ENCODE measurements around the gene AK5. TPM values are rescaled to one million over a fixed set of nuclear protein-coding genes. Genes with fewer than 3 reads are reported as not detected.

The AK5 gene
- total RNA-seq, 2 experiments from 2014 or later, result 0.65 to 0.86 TPM

- H3K4me1 Mint-ChIP-seq, result no peaks in the 10 kb centered on the region
- H3K36me3 Mint-ChIP-seq (ENCODE audit: low read depth), result no peaks in the 10 kb centered on the region
- ChIA-PET POLR2A (no interaction called here), CTCF (no interaction called here)
- no peaks in the 10 kb centered on the region for H3K9me3 Mint-ChIP-seq
- peaks cover 3% of the 10 kb centered on the region for H3K27me3 Mint-ChIP-seq
- no peak overlapping the region for H3K4me3 Mint-ChIP-seq
- no peak overlapping the region for H3K27ac Mint-ChIP-seq
- DNase-seq, result no peak
These were observed 265.1 kb downstream of the AK5 start for GRCh38 chr1:77546890-77547289.

GRCh38 chr1:77548285-77548684 lies 266.5 kb downstream of the AK5 start:
- Mint-ChIP-seq H3K4me3 (no peak overlapping the region), H3K27ac (no peak overlapping the region), H3K36me3 (ENCODE audit: low read depth) (no peaks in the 10 kb centered on the region), H3K4me1 (no peaks in the 10 kb centered on the region), H3K27me3 (peaks cover 3% of the 10 kb centered on the region), H3K9me3 (no peaks in the 10 kb centered on the region)
- CTCF ChIA-PET, result no interaction called here
- DNase-seq, result no peak
- POLR2A ChIA-PET, result no interaction called here

- Mint-ChIP-seq H3K27ac (no peak overlapping the region), H3K4me3 (no peak overlapping the region), H3K27me3 (peaks cover 3% of the 10 kb centered on the region), H3K4me1 (no peaks in the 10 kb centered on the region), H3K9me3 (no peaks in the 10 kb centered on the region), H3K36me3 (ENCODE audit: low read depth) (no peaks in the 10 kb centered on the region)
- ChIA-PET POLR2A (interaction anchor here (0.6 kb wide), 1 partner anchor 10 kb away, joined by 3 read pairs; no protein-coding TSS in a partner anchor), CTCF (interaction anchor here (1.2 kb wide), 1 partner anchor 11 kb away, joined by 3 read pairs; no protein-coding TSS in a partner anchor)
- DNase-seq, result no peak
These were observed 268.3 kb downstream of the AK5 start for GRCh38 chr1:77550135-77550534.

GRCh38 chr1:77552626-77553025 lies 270.8 kb downstream of the AK5 start:
- no peak for DNase-seq
- ChIA-PET POLR2A (no interaction called here), CTCF (no interaction called here)
- Mint-ChIP-seq H3K27ac (no peak overlapping the region), H3K27me3 (peaks cover 3% of the 10 kb centered on the region), H3K9me3 (no peaks in the 10 kb centered on the region), H3K4me1 (peaks cover 2% of the 10 kb centered on the region), H3K36me3 (ENCODE audit: low read depth) (no peaks in the 10 kb centered on the region), H3K4me3 (no peak overlapping the region)

GRCh38 chr1:77553568-77554291 lies 271.9 kb downstream of the AK5 start:
- Mint-ChIP-seq H3K4me3 (no peak overlapping the region), H3K36me3 (ENCODE audit: low read depth) (no peaks in the 10 kb centered on the region), H3K4me1 (peaks cover 2% of the 10 kb centered on the region), H3K9me3 (no peaks in the 10 kb centered on the region), H3K27ac (no peak overlapping the region), H3K27me3 (peaks cover 3% of the 10 kb centered on the region)
- ChIA-PET POLR2A (no interaction called here), CTCF (no interaction called here)
- DNase-seq, result no peak

GRCh38 chr1:77556045-77556444 lies 274.2 kb downstream of the AK5 start:
- peaks cover 2% of the 10 kb centered on the region for H3K27me3 Mint-ChIP-seq
- no peaks in the 10 kb centered on the region for H3K9me3 Mint-ChIP-seq
- peaks cover 2% of the 10 kb centered on the region for H3K4me1 Mint-ChIP-seq
- no peak for DNase-seq
- H3K4me3 Mint-ChIP-seq, result no peak overlapping the region
- H3K36me3 Mint-ChIP-seq (ENCODE audit: low read depth), result peaks cover 4% of the 10 kb centered on the region
- ChIA-PET POLR2A (no interaction called here), CTCF (no interaction called here)
- no peak overlapping the region for H3K27ac Mint-ChIP-seq

- POLR2A ChIA-PET, result interaction anchor here (0.7 kb wide), 1 partner anchor 178 kb away, joined by 3 read pairs; no protein-coding TSS in a partner anchor
- Mint-ChIP-seq H3K27ac (no peak overlapping the region), H3K9me3 (no peaks in the 10 kb centered on the region), H3K27me3 (no peaks in the 10 kb centered on the region), H3K4me3 (no peak overlapping the region), H3K36me3 (ENCODE audit: low read depth) (peaks cover 9% of the 10 kb centered on the region), H3K4me1 (peaks cover 2% of the 10 kb centered on the region)
- no peak for DNase-seq
- CTCF ChIA-PET, result no interaction called here
These were observed 275.2 kb downstream of the AK5 start for GRCh38 chr1:77557053-77557452.

- POLR2A ChIA-PET, result interaction anchor here (1.1 kb wide), 1 partner anchor 19 kb away, joined by 3 read pairs; no protein-coding TSS in a partner anchor
- no peaks in the 10 kb centered on the region for H3K27me3 Mint-ChIP-seq
- DNase-seq, result no peak
- no peak overlapping the region for H3K4me3 Mint-ChIP-seq
- peaks cover 2% of the 10 kb centered on the region for H3K4me1 Mint-ChIP-seq
- H3K9me3 Mint-ChIP-seq, result no peaks in the 10 kb centered on the region
- H3K27ac Mint-ChIP-seq, result no peak overlapping the region
- CTCF ChIA-PET, result no interaction called here
- peaks cover 9% of the 10 kb centered on the region for H3K36me3 Mint-ChIP-seq (ENCODE audit: low read depth)
These were observed 276.9 kb downstream of the AK5 start for GRCh38 chr1:77558591-77559164.

GRCh38 chr1:77560741-77561140 lies 278.9 kb downstream of the AK5 start:
- CTCF ChIA-PET, result no interaction called here

GRCh38 chr1:77562596-77563150 lies 280.9 kb downstream of the AK5 start:
- CTCF ChIA-PET, result interaction anchor here (0.5 kb wide), 1 partner anchor 98 kb away, joined by 4 read pairs; no protein-coding TSS in a partner anchor
- Mint-ChIP-seq H3K9me3 (no peaks in the 10 kb centered on the region), H3K27me3 (no peaks in the 10 kb centered on the region), H3K4me1 (no peaks in the 10 kb centered on the region), H3K36me3 (ENCODE audit: low read depth) (peaks cover 34% of the 10 kb centered on the region), H3K4me3 (no peak overlapping the region), H3K27ac (no peak overlapping the region)
- no peak for DNase-seq
- POLR2A ChIA-PET, result no interaction called here

More at GRCh38 chr1:77560741-77561140, 278.9 kb downstream of the AK5 start:
- H3K9me3 Mint-ChIP-seq, result no peaks in the 10 kb centered on the region
- no peak for DNase-seq
- POLR2A ChIA-PET, result interaction anchor here (0.7 kb wide), 1 partner anchor 11 kb away, joined by 3 read pairs; no protein-coding TSS in a partner anchor
- H3K27ac Mint-ChIP-seq, result no peak overlapping the region
- H3K36me3 Mint-ChIP-seq (ENCODE audit: low read depth), result peaks cover 15% of the 10 kb centered on the region
- H3K27me3 Mint-ChIP-seq, result no peaks in the 10 kb centered on the region
- H3K4me3 Mint-ChIP-seq, result no peak overlapping the region
- H3K4me1 Mint-ChIP-seq, result peaks cover 2% of the 10 kb centered on the region

- H3K27ac Mint-ChIP-seq, result no peak overlapping the region
- CTCF ChIA-PET, result interaction anchor here (0.5 kb wide), 1 partner anchor 256 kb away, joined by 3 read pairs; no protein-coding TSS in a partner anchor
- no peak for DNase-seq
- H3K9me3 Mint-ChIP-seq, result no peaks in the 10 kb centered on the region
- peaks cover 45% of the 10 kb centered on the region for H3K36me3 Mint-ChIP-seq (ENCODE audit: low read depth)
- no peaks in the 10 kb centered on the region for H3K4me1 Mint-ChIP-seq
- POLR2A ChIA-PET, result no interaction called here
- no peak overlapping the region for H3K4me3 Mint-ChIP-seq
- no peaks in the 10 kb centered on the region for H3K27me3 Mint-ChIP-seq
These were observed 283.5 kb downstream of the AK5 start for GRCh38 chr1:77565321-77565720.

- CTCF ChIA-PET, result no interaction called here
- no peaks in the 10 kb centered on the region for H3K27me3 Mint-ChIP-seq
- POLR2A ChIA-PET, result no interaction called here
- no peaks in the 10 kb centered on the region for H3K9me3 Mint-ChIP-seq
- no peak overlapping the region for H3K27ac Mint-ChIP-seq
- no peak overlapping the region for H3K4me3 Mint-ChIP-seq
- DNase-seq, result no peak
- no peaks in the 10 kb centered on the region for H3K4me1 Mint-ChIP-seq
- H3K36me3 Mint-ChIP-seq (ENCODE audit: low read depth), result peaks cover 44% of the 10 kb centered on the region
These were observed 289.8 kb downstream of the AK5 start for GRCh38 chr1:77571642-77572041.

- ChIA-PET CTCF (no interaction called here), POLR2A (no interaction called here)
- Mint-ChIP-seq H3K4me3 (no peak overlapping the region), H3K9me3 (no peaks in the 10 kb centered on the region), H3K36me3 (ENCODE audit: low read depth) (peaks cover 41% of the 10 kb centered on the region), H3K4me1 (no peaks in the 10 kb centered on the region), H3K27ac (no peak overlapping the region), H3K27me3 (no peaks in the 10 kb centered on the region)
- DNase-seq, result no peak
These were observed 297.7 kb downstream of the AK5 start for GRCh38 chr1:77579547-77579946.
